Measurements from ENCODE around the gene IGF2R.
"Not testable (repeated sequence)": the region's sequence is repeated elsewhere in the genome, so short reads cannot be mapped to it uniquely, and the experiment has no call there.

IGF2R gene, protein sequence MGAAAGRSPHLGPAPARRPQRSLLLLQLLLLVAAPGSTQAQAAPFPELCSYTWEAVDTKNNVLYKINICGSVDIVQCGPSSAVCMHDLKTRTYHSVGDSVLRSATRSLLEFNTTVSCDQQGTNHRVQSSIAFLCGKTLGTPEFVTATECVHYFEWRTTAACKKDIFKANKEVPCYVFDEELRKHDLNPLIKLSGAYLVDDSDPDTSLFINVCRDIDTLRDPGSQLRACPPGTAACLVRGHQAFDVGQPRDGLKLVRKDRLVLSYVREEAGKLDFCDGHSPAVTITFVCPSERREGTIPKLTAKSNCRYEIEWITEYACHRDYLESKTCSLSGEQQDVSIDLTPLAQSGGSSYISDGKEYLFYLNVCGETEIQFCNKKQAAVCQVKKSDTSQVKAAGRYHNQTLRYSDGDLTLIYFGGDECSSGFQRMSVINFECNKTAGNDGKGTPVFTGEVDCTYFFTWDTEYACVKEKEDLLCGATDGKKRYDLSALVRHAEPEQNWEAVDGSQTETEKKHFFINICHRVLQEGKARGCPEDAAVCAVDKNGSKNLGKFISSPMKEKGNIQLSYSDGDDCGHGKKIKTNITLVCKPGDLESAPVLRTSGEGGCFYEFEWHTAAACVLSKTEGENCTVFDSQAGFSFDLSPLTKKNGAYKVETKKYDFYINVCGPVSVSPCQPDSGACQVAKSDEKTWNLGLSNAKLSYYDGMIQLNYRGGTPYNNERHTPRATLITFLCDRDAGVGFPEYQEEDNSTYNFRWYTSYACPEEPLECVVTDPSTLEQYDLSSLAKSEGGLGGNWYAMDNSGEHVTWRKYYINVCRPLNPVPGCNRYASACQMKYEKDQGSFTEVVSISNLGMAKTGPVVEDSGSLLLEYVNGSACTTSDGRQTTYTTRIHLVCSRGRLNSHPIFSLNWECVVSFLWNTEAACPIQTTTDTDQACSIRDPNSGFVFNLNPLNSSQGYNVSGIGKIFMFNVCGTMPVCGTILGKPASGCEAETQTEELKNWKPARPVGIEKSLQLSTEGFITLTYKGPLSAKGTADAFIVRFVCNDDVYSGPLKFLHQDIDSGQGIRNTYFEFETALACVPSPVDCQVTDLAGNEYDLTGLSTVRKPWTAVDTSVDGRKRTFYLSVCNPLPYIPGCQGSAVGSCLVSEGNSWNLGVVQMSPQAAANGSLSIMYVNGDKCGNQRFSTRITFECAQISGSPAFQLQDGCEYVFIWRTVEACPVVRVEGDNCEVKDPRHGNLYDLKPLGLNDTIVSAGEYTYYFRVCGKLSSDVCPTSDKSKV (N-terminal part only)

DNA sequence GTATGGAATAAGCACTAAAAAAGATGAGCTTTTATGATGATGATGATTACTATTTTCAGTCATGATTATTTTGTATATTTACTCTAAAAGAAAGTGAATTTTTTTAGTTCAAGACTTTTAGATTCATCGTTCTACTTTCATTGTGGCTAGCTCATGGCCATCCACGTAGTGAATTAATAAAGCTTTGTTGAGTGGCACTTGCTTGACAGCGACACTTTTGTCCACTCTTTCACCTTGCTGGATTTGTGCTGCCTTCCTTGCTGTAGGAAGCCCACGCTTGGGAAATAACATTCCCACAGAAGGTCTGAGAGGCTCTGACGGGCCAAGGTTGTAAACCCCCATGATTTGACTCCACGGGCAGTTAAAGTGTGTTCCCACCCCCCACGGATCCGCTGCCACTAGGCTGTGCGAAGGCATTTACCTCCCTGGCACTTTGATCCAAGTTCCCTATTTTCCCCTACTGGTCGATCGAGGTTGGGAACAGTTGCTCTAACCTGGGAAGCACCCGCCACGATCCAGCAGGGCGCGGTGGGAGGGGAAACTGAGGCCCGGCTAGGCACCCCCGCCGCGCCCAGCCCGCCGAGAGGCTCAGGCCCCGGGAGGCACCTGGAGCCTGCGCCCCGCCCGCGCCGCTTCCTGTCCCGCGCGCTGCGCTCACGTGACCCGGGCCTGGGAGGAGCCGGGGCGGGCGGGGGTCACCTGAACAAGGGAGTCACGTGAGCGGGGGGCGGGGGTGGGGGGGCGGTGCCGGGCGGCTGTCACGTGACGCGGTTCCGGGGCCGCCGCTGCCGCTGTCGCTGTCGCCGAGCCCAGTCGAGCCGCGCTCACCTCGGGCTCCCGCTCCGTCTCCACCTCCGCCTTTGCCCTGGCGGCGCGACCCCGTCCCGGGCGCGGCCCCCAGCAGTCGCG lies at the start of gene IGF2R:
Gene IGF2R, plus strand, starts transcription at position 788 of the 909 bp plus-strand sequence. CDS start 165 bp downstream, outside the sequence.
- peak; percentile 95 for DNase-seq

DNA sequence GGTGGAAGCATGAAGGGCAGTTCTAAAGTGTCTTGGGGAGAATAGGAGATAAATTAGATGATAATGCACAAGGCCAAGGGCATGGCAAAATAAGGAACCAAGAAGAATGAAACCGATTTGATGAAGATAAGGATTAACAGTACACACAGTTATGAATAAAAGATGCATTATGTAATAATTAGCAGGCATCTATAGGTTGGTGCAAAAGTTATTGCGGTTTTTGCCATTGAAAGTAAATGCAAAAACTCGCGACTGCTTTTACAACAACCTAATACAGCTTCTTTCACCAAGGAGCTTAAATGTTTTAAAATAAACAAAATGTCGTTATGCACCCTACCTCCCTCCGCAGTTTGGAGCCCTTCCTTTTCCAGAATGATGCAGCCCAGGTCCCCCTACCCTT lies 49.1 kb upstream of the IGF2R start:
- DNase-seq, result no peak

DNA sequence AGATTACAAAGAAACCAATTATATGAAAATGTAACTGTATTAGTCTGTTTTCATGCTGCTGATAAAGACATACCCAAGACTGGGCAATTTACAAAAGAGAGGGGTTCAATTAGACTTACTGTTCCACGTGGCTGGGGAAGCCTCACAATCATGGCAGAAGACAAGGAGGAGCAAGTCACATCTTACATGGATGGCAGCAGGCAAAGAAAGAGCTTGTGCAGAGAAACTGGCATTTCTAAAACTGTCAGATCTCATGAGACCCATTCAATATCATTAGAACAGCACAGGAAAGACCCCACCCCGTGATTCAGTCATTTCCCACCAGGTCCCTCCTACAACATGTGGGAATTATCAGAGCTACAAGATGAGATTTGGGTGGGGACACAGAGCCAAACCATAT lies 44.7 kb upstream of the IGF2R start:
- not testable (repeated sequence) for DNase-seq

DNA sequence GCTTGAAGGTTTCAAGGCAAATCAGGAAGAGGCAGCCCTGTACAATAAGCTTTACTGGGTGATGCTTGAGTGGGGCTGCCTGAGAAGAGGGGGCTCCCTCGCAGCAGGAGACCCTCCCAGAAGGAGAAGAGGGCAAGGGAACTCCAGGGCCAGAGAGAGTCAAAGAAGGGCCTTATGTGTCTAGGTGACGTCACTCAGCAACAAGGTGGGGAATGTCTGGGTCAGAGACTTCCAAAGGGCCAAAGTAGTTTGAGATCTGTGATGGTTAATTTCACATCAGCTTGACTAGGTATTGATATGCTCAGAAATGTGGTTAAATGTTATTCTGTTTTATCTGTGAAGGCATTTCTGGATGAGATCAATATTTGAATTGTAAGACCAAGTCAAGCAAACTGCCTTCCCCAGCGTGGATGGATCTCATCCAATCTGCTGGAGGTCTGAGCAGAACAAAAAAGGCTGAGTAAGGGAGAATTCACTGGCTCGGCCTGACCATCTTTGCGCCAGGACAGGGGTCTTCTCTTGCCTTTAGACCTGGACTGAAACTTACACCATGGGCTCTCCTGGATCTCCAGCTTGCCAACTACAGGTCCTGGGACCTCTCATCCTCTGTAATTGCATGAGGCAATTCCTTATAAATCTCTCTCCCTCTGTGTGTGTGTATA lies 42.2 kb upstream of the IGF2R start:
- no peak for DNase-seq

DNA sequence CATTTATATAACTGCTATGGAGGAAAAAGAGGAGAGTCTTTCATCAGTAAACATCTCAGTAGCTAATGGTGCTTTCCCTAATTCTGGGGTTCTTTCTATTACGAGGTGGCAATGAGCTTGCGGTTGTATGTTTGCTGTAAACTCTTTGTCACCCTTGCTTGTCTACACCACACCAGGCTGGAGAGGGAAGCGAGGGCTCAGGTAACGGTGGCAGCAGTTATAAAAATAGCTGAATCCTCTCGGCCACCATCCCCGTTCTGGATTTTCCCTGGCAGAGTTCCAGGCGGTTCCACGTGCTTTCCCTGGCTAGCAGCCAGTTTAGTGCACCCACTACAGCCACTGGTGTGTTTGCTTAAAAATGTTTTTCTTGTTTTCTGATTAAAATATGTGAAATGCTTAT lies 39.1 kb upstream of the IGF2R start:
- no peak for DNase-seq

DNA sequence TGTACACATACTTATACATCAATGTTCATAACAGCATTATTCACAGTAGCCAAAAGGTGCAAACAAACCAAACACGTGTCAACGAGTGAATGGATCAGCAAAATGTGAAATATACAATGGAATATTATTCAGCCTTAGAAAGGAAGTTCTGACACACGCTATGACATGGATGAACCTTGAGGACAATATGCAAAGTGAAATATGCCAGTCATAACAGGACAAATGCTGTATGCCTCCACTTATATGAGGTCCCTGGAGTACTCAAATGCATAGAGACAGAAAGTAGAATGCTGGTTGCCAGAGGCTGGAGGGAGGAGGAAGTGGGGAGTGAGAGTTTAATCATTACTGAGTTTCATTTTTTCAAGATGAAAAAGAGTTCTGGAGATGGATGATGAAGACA lies 37.8 kb upstream of the IGF2R start:
- DNase-seq, result no peak

DNA sequence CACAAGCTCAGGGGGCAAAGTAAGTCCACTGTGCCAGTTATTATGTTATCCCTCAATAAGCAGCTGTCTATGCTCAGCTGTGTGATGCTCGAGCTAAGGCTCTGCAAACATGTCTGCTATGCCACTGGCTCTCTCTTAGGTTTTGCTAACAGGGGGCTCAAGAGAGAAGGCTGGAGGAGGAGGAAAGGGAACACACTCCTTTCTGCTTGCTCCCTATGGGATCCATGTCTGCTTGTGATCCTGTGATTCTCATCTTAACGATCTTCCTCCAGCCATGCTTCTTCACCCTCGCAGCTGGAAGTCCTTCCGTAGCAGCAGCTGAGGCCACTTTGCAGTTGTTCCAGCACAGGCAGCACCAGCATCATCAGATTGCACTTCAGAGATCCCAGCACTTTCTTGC lies 37.0 kb upstream of the IGF2R start:
- peak; percentile 43 for DNase-seq

DNA sequence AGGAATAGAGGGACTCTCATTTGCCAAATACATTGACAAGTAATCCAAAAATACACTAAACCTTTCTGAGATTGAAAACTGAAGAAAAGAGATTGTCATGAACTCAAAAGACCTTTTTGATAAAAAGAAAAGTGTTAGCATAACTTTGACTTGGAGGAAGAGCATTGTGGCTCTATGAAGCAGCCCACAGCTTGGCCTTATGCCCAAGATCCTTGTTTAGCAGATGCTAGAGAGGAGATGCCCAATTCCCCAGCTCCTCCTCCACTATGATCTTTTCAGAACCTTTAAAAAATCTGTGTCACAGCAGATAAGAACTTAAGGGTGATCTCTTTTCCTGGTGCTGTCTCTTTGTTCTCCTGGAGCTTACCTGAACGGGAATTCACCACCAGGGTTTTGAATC lies 35.8 kb upstream of the IGF2R start:
- DNase-seq, result no peak

DNA sequence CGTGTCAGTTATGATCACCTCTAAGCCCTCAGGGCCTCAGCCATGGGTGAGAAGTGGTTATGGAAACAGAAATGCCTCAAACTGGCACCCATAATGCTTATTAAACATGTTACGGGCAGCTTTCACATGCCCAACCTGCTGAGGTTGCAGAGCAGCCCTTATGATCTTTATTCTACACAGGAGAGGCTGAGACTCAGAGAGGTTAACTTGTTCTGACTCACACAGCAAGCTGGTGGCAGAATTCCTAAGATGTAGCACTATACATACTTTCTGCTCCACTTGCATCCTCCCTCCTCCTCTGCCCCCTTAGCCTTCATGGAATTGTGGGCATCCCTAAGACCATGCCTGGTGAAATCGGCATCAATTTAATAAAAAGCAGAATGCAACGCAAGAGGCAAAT lies 34.7 kb upstream of the IGF2R start:
- DNase-seq, result no peak

DNA sequence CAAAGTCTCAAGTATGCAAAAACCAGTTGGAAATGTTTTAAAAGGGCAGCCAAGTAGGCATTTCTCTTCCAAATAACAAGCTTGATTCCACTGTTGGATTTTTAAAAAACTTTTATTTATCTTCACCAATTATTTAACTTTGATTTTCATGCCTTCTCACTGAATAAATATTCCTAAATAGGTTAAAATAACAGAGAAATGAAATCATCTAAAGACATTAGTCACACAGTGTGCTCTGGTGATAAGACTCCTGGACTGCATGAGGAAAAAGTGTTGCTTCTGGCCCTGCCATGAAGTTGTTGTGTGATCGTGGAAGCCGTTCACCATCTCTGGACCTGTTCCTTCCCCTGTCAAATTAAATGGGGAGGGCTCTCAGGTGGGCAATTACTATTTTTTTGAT lies 33.8 kb upstream of the IGF2R start:
- DNase-seq, result no peak

DNA sequence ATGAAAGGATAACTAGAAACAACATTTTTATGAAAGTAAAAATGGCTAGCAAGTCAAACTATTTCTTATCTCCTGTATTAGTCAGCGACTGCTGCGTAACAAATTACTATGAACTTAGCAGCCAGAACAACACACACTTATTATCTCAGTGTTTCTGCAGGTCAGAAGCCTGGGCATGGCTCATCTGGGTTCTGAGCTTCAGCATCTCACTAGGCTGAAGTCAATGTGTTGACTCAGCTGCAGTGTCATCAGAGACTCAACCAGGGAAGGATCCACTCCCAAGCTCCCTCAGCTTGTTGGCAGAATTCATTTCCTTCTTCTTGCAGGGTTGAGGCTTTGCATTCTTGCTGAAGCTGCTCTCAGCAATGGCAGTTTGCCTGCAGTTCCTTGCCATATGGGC lies 33.2 kb upstream of the IGF2R start:
- no peak for DNase-seq

DNA sequence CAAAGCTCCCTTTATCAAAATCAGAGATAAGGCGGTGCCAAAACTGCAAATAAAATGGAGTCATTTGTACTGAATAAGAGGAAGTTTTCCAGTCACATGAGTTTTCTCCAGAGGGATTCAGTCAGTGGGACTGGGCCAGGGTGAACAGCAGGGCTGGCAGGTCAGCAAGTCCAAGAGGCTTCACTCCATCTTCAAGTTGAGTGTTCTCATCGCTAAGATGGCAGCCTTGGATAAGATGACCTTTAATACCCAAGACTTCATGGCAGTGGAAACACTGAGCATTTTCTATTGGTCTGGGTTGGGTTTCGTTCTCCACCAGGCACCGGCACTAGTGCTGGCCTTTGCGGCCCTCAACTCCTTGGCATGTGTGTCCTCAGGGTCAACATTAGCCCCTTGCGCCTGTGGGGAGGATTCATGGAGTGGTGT lies 29.3 kb upstream of the IGF2R start:
- DNase-seq, result no peak

DNA sequence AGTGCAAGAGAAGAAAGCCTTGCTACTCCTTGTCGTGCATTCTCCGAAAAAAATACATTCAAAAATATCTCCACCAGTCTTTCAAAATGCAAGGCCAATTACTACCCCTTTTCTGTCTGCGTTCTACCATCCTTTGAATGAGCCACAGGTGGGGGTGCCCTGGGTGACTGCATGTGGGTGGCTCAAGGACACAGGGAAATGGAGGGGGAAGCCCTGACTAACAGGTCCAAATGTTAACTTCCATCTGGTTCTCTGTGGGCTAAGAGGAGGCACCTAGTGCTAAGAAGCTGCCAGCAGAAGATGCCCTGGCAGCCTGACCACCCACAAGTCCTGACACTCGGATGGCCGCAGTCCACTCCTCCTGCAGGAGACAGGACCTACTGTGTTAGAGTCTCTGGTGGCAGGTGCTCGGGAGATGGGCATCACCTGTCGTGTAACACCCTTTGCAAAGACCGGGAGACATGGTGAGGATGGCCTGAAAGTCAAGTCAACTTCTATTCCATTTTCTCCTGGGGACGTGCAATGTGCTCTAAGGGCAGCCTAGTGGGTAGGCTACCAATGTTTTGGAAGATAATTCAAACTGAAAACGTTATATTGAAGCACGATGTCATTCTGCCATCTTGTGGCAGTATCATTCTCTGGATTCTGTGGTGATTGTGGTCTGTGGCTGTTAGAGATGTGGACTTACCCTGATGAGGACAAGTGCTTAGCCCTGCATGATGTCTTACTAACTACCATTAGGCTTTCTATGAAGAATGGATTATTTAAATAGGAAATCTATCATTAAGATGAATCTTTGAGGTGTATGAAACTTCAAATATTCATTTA lies 27.4 kb upstream of the IGF2R start:
- DNase-seq, result peak; percentile 38

DNA sequence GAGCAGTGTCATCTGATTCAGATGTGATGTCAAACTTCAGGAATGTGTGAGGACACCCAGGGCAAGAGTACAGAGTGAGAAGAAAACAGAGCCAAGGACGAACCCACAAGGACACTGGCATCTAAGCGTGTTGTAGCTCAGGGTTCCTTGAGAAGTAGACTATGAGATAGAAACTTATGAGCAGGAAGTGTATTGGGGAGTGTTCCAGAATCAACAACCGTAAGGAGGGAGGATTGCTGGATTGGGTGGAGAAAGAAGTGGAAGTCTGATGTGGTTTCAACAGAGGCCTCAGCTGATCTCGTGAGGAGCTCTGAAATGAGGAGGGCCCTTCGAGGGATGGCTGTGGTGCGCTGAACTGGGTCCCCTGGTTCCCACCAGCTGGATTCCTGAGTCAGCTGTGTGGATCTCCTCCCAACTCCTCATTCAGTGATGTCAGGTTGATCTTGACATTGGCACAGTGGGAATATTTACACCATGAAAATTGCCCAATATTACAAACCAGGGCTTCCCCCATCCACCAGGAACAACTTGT lies 25.7 kb upstream of the IGF2R start:
- no peak for DNase-seq

DNA sequence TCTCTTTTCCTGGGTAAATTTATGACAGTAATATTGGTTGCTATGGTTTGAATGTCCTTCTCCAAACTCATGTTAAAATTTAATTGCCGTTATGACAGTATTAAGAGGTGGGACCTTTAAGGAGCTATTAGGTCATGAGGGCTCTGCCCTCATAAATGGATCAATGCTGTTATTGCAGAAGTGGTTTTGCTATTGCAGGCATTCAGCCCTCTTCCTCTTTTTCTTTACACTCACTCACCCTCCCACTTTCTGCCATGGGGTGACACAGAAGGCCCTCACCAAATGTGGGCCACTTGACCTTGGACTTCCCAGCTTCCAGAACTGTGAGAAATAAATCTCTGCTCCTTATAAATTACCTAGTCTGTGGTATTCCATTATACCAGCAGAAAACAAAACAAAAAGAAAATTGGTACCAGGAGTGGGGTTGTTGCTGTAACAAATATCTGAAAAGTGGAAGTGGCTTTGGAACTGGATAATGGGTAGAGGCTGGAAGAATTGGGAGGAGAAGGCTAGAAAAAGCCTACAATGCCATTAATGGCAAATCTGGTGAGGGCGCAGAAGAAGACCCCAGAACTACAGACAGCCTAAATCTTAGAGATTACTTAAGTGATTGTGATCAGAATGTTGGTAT lies 24.8 kb upstream of the IGF2R start:
- no peak for DNase-seq

DNA sequence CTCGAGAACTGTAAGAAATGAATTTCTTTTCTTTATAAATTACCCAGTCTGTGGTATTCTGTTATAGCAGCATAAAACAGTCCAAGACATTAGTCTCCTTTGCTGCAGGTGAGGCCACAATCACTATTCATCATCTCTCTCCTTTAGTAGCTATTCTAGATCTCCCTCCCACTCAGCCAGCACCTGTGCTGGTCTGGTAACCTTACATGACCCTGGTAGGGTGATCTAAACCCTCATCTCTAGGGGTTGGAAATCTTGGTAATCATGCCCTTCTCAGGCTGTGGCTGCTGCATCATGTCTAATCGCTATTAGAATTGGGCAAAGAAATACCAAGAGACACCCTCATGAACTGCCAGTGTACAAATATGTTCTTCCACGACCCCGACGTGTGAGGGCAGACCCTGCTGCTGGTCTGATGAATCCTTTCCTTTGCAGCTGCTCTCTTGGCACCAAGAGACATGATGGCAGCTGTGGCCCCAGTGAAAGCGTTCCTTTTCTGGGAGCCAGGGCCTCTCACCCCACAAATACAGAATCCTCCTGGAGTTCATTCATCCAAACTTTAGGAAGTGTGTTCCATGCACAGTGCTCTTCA lies 23.0 kb upstream of the IGF2R start:
- DNase-seq, result no peak

DNA sequence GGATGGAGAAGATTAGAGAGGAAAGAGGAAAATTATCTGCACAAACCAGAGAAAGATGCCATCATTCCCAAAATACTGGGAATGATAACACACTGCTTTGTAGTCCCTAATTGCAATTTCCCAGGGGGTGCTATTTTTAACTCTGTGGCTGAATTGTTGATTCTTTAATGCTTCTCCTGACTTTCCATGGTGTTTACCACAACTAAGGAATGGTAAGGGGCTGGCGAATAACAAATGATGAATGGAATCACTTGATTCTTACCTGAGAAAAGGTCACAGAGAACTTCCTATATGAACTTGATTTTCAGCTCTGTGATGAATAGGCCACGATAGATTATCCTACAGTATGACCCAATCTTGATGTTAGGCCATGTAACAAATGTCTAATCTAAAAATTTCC lies 22.0 kb upstream of the IGF2R start:
- DNase-seq, result no peak

DNA sequence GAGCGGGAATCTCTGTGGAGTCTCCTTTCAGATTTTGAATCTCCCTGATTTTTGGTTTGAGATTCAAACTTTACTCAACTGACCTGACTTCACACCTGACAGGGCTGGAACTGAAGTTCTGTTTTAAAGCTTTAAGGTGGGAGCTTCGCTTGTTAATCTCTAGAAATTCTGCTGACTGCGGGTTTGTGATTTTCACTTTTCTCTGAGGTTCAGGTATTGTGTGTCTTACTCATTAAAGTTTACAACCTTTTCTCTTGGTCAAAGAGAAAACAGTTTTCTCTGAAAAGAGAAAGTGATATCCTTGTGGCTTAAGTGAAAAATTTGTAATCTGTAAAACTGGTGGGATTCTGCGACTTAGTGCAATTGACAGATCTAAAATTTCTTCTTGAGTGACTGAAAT lies 20.7 kb upstream of the IGF2R start:
- DNase-seq, result no peak

DNA sequence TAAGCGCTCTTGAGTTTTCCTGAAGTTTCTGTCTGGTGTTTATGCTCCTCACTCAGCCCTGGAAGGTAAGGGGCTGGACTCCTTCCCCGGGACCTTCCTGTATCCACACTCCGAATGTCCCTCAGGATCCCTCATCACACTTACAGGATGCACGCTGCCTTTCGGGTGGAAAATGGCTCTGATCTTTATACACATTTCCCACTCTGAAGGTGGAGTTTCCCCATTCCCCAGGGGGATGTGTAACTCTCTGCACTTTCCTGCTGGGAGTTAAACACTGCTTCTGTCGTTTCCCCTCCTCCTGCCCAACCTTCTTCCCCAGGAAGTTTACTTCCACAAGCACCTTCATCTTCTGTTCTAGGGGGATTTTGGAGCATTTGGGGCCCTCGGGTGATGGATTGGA lies 17.1 kb upstream of the IGF2R start:
- DNase-seq, result no peak

Measured in eye (tissue), 1 donor.